A549 treated with CpdA at 1 μM for 4 hours (cell line): ENCODE measurements around the gene FOXD4L3. TPM values are rescaled to one million over a fixed set of nuclear protein-coding genes. Genes with fewer than 3 reads are reported as not detected.

Experiments
- total RNA-seq: library from RNA; stranded (reverse); fragments of 200-300 nt; extraction: Qiagen RNA extraction; gene quantifications from 5 replicates; pipeline ENCODE4 v1.2.3, GENCODE V29; 2022; ENCODE audit warnings: low read depth

FOXD4L3 gene
- 0.06 to 0.24 TPM (median 0.14 TPM) in 3 of 5 replicates, not detected in the others for total RNA-seq

DNA sequence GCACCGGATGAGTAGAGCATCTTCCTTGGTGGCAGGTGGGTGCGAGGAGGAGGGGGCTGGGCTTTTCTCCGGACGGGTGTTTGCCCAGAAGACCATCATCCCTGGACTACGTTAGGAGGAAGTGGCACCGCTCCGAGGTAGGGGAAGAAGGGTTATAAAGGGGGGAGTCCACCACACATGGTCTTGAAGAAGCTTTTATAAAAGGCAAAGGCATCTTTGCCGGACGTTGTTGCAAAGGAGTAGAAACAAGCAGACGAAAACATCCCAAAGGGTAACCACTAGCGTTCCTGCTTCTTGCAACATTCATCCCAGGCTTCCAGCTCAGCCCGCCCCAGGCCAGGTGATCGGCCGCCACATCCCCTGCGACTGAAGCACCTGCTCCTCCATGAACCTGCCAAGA lies at the start of gene FOXD4L3:
TSS of gene FOXD4L3 (plus strand) at position 301 of the 400 bp plus-strand sequence. CDS start at position 386, 85 bp downstream.

Other genes starting within 250 kb of the FOXD4L3 start
- 58.1 to 71.3 TPM (median 66.7 TPM) in 5 replicates for gene ZNG1C, start 60.9 kb upstream of the FOXD4L3 start, total RNA-seq
- gene PGM5, start 53.7 kb downstream of the FOXD4L3 start, total RNA-seq, result not detected in 5 replicates
- not detected in 5 replicates for gene TMEM252, start 238.0 kb downstream of the FOXD4L3 start, total RNA-seq